ENCODE results near the gene MAD1L1. TPM values are rescaled to one million over a fixed set of nuclear protein-coding genes. Genes with fewer than 3 reads are reported as not detected.
"Not testable (repeated sequence)": the region's sequence is repeated elsewhere in the genome, so short reads cannot be mapped to it uniquely, and the experiment has no call there.

MAD1L1 gene
- polyA plus RNA-seq, 6 donors from 2014 or later = 109 to 209 (median 158) TPM

GRCh38 chr7:1929349-1929925 is 303.3 kb downstream of the MAD1L1 start:
- not testable (repeated sequence) for DNase-seq; H3K27me3 Mint-ChIP-seq; ATAC-seq (ENCODE audit: low read depth in 2 of 2); H3K9me3 Mint-ChIP-seq
- H3K4me1 Mint-ChIP-seq = peaks cover 55 to 65% (median 62%) of the 10 kb centered on the region in 3 donors
- H3K36me3 Mint-ChIP-seq = peaks cover 11 to 33% of the 10 kb centered on the region in 2 donors
- peak overlapping the region in 1 of 8 donors; percentile 35 for H3K4me3 Mint-ChIP-seq
- peak overlapping the region; percentile 90 to 99 (median 94) for H3K27ac Mint-ChIP-seq

- peak overlapping the region; percentile 90 to 99 (median 96) for H3K27ac Mint-ChIP-seq
- H3K27me3 Mint-ChIP-seq = no peaks in the 10 kb centered on the region
- peaks cover 57 to 67% (median 62%) of the 10 kb centered on the region in 3 donors for H3K4me1 Mint-ChIP-seq
- ATAC-seq (ENCODE audit: low read depth in 2 of 2) = peak; percentile 11 to 24
- H3K9me3 Mint-ChIP-seq = no peaks in the 10 kb centered on the region
- H3K36me3 Mint-ChIP-seq = peaks cover 9 to 26% of the 10 kb centered on the region in 2 donors
- H3K4me3 Mint-ChIP-seq = peak overlapping the region in 7 of 8 donors; percentile 35 to 80 (median 63)
- peak; percentile 54 for DNase-seq
These were observed 303.9 kb downstream of the MAD1L1 start for GRCh38 chr7:1928645-1929348.

DNA sequence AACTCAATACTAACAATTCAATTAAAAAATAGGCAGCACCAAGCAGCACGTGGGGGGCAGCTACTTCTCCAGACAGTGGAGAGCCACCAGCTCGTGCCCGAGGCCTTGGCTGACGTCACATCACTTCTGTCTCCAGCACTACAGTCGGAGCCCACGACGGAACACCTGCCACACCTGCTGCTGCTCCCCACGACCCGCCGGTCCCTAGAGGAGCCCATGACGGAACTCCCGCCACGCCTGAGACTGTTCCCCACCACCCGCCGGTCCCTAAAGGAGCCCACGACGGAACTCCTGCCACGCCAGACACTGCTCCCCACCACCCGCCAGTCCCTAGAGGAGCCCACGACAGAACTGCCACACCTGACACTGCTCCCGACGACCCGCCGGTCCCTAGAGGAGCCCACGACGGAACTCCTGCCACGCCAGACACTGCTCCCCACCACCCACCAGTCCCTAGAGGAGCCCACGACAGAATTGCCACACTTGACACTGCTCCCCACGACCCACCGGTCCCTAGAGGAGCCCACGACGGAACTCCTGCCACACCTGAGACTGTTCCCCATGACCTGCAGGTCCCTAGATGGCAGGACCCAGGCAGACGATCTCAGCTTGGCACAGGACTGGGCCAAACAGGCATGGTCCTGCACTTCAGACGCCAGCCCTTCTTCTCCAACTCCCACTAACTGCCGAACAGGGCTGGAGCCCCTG is 304.7 kb downstream of the MAD1L1 start:
- Mint-ChIP-seq H3K27me3 (no peaks in the 10 kb centered on the region), H3K36me3 (peaks cover 9 to 25% of the 10 kb centered on the region in 2 donors), H3K4me3 (peak overlapping the region in 7 of 8 donors; percentile 35 to 80 (median 63))

DNA sequence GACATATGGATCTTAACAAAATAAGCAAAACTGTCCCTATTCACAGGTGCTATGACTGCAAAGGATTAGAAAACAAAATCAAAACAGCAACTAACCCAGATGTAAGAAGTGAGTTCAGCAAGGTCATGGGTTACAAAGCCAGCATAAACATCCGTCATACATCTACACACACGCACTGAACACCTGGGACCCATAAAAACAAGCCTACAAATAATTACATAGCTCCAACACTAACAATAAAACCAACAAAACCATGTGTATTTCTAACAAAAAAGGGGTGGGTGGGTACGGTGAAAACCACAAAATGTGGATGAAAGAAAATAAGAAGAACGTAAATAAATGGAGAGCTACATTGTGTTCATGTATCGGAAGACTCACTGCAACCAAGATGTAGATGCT is 305.8 kb downstream of the MAD1L1 start:
- peak; percentile 60 to 66 for ATAC-seq (ENCODE audit: low read depth in 2 of 2)
- no peaks in the 10 kb centered on the region for H3K9me3 Mint-ChIP-seq
- H3K27me3 Mint-ChIP-seq = no peaks in the 10 kb centered on the region
- H3K4me3 Mint-ChIP-seq = peak overlapping the region; percentile 10 to 77 (median 56)
- peak; percentile 68 for DNase-seq
- peak overlapping the region; percentile 90 to 99 (median 96) for H3K27ac Mint-ChIP-seq
- peaks cover 53 to 59% (median 58%) of the 10 kb centered on the region in 3 donors for H3K4me1 Mint-ChIP-seq
- H3K36me3 Mint-ChIP-seq = peaks cover 9 to 13% of the 10 kb centered on the region in 2 donors

More for the DNA sequence above, 304.7 kb downstream of the MAD1L1 start:
- peak; percentile 73 for DNase-seq
- Mint-ChIP-seq H3K4me1 (peaks cover 60 to 68% (median 65%) of the 10 kb centered on the region in 3 donors), H3K9me3 (no peaks in the 10 kb centered on the region), H3K27ac (peak overlapping the region; percentile 90 to 99 (median 96))
- ATAC-seq (ENCODE audit: low read depth in 2 of 2) = peak; percentile 48 to 61

DNA sequence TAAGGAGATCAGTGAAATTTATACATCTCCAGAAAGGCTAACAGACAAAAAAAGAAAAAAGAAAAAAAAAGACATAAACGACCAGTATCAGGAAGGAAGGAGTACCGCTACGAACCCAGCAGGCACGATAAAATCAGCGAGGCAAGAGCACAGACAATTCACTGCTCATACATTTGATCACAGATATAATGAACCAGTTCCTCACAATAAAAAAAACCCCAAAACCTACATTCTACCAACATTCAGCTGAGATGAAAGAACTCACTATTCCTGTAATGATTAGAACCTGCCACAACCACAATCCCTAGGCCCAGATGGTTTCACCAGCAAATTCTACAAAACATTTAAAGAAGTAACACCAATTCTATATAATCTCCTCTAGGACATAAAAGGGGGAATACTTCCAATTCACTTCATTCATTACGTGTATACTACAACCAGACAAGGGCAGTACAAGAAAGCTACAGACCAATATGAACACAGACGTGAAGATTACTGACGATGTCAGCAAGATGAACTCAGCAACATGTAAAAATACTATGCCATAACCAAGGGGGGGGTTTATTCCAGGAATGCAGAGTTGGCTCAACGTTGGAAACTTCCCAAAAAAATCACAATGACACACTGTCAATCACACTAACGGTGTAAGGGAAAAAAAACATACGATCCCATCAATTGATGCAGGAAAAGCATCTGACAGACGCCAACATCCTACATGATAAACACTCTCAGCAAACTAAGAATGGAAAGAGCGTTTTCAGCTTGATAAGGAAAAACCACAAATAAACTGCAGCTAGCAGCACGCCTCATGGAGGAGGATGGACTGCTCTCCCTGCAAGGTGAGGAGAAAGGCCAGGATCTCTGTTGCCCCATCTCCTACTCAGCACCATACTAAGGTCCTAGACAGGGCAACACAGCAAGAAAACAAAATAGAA is 306.5 kb downstream of the MAD1L1 start:
- H3K27me3 Mint-ChIP-seq = no peaks in the 10 kb centered on the region
- H3K9me3 Mint-ChIP-seq = no peaks in the 10 kb centered on the region
- H3K4me1 Mint-ChIP-seq = peaks cover 52 to 59% (median 53%) of the 10 kb centered on the region in 3 donors
- H3K36me3 Mint-ChIP-seq = peaks cover 7 to 9% of the 10 kb centered on the region in 2 donors
- H3K4me3 Mint-ChIP-seq = peak overlapping the region; percentile 16 to 77 (median 56)
- H3K27ac Mint-ChIP-seq = peak overlapping the region; percentile 90 to 99 (median 96)
- ATAC-seq (ENCODE audit: low read depth in 2 of 2) = peak; percentile 7 to 16
- DNase-seq = peak; percentile 40

DNA sequence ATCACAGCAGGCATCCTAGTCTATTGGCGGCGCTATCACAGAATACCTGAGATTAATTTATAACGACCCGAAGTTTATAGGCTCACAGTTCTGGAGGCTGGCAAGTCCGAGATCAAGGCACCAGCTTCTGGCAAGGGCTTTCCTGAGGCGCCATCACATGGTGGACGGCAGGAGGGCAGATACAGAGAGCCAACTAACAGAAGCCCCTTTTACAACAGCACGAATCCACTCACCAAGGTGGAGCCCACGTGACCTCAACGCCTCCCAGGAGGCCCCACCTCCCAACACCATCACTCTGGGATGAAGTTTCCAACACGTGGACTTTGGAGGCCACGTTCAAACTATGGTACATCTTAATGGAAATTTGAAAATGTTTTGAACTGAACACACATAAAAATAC is 307.4 kb downstream of the MAD1L1 start:
- Mint-ChIP-seq H3K27me3 (no peaks in the 10 kb centered on the region), H3K36me3 (peaks cover 7 to 9% of the 10 kb centered on the region in 2 donors), H3K9me3 (no peaks in the 10 kb centered on the region), H3K4me3 (peak overlapping the region in 7 of 8 donors; percentile 16 to 77 (median 51)), H3K4me1 (peaks cover 57 to 63% (median 59%) of the 10 kb centered on the region in 3 donors), H3K27ac (peak overlapping the region; percentile 90 to 99 (median 96))
- no peak for DNase-seq
- no peak for ATAC-seq (ENCODE audit: low read depth in 2 of 2)

DNA sequence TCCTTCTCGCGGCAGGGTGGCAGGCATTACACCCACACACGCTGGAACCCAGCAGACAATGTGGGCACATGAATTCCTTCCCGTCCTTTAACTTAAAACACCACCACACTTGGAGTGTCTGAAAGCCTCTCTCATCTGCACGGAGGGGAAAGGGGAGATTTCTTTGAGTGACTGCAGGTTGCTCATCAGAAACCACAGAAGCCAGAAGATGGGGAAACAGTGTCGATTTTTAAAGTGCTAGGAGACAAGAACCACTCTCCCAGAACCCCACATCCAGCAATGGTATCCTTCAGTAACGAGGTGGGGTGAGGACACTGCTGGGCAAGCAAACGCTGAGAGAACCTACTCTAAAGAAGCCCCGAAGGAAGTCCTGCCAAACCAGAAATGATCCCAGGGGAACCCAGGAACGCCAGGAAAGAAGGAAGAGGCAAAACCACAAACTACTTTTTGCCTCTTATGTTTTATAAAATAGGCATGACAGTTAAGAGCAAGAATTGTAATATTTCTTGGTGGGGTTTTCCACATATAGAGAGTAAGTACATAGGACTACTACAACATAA is 308.4 kb downstream of the MAD1L1 start:
- no peak for DNase-seq
- H3K27me3 Mint-ChIP-seq = no peaks in the 10 kb centered on the region
- peak overlapping the region; percentile 87 to 99 (median 94) for H3K27ac Mint-ChIP-seq
- H3K9me3 Mint-ChIP-seq = no peaks in the 10 kb centered on the region
- peaks cover 68 to 73% (median 69%) of the 10 kb centered on the region in 3 donors for H3K4me1 Mint-ChIP-seq
- peak overlapping the region; percentile 32 to 73 (median 50) for H3K4me3 Mint-ChIP-seq
- H3K36me3 Mint-ChIP-seq = peaks cover 7 to 9% of the 10 kb centered on the region in 2 donors
- no peak for ATAC-seq (ENCODE audit: low read depth in 2 of 2)

DNA sequence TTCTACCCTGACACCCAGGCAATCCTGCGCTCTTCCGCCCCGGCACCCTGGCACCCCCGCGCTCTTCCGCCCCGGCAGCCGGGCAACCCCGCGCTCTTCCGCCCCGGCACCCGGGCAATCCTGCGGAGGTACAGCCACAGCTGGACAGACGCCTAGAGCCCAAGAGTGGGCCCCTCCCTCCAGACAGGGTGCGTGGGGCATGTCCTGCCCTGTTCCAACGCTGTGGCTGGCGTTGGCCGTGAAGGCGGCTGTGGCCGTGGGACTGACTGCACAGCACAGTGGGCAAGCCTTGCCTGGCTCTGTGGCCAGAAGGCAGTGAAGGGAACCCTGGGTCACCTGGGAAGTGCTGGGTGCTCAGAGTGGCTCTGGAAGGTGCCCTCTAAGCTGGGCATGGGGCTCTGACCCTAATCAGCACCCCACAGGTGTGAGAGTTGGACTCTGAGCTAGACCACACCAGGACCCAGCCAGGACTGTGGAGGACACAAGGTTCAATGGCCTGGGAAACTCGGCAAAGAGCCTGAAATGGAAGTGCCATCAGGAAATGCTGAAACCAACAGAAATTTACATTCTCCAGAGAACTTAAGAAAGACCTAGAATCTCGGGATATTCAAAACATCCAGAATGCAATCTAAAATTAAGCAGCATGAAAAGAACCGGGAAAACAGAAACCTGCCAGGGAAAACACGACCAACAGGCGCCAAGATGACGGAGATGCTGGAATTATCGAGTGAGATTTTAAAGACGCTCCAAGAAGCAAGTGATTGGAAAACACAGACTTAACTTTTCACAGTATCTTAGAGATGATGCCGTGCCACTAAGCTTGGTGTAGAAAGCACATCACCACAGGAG is 309.1 kb downstream of the MAD1L1 start:
- peak overlapping the region in 7 of 8 donors; percentile 32 to 73 (median 49) for H3K4me3 Mint-ChIP-seq
- H3K27me3 Mint-ChIP-seq = no peaks in the 10 kb centered on the region
- peak overlapping the region; percentile 63 to 99 (median 94) for H3K27ac Mint-ChIP-seq
- ATAC-seq (ENCODE audit: low read depth in 2 of 2) (no peak), DNase-seq (no peak)
- H3K9me3 Mint-ChIP-seq = no peaks in the 10 kb centered on the region
- H3K4me1 Mint-ChIP-seq = peaks cover 63 to 73% (median 68%) of the 10 kb centered on the region in 3 donors
- H3K36me3 Mint-ChIP-seq = peaks cover 7 to 9% of the 10 kb centered on the region in 2 donors

DNA sequence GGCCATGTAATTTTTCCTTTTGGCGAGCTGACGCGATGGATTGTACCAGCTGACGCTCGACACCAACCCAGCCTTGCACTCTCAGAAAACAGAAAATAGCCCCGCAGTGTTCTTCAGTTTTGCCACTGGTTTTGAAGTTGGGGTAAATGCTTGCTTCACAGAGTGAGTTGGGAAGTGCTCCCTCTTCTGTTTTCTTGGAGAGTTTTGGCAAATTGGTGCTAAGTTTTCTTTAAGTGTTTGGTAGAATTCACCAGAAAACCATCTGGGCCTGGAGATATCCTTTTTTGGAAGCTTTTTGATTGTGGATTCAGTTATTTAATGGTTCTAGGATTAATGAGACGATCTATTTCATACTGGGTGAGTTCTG is 309.9 kb downstream of the MAD1L1 start:
- Mint-ChIP-seq H3K4me3 (peak overlapping the region in 1 of 8 donors; percentile 52), H3K36me3 (peaks cover 7 to 9% of the 10 kb centered on the region in 2 donors), H3K27ac (peak overlapping the region in 3 of 6 donors; percentile 26 to 95 (median 59)), H3K4me1 (peaks cover 55 to 65% (median 60%) of the 10 kb centered on the region in 3 donors), H3K27me3 (no peaks in the 10 kb centered on the region), H3K9me3 (no peaks in the 10 kb centered on the region)
- no peak for ATAC-seq (ENCODE audit: low read depth in 2 of 2)
- DNase-seq = no peak

DNA sequence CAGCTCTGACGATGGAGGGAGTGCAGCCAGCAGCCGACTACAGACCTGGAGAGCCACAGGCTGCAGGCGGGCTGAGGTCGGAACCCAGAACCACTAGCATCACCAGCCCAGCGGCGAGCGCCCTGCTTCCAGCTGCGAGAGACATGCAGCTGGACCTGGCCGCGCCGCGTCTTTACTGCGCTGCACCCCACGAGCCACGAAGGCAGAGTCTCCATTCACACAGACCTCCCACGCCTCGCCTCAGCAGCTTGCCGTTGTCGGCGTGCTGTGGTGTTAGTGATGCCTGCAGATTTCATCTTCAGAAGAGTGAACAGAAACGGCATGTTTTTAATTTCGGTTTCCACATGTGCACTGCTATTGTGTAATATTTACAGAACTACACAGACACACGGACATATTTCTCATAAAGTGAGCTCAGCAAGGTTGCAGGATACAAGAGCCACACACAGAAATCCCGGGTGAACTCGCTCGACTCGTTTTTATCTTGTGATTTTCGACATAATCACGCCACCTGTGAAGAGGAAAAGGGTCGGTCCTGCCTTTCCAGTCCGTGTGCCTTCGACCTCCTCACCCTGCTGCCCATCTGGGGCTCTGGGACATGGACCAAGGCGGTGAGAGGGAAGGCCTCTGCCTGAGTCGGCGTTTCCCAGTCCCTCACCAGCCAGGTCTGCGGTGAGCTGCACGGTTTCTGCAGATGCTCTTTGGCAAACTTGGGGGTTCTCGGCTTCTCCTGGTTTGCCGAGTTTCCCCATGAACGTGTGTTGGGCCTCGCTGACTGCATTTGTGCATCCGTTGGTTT is 310.5 kb downstream of the MAD1L1 start:
- no peaks in the 10 kb centered on the region for H3K27me3 Mint-ChIP-seq
- ATAC-seq (ENCODE audit: low read depth in 2 of 2) = no peak

DNA sequence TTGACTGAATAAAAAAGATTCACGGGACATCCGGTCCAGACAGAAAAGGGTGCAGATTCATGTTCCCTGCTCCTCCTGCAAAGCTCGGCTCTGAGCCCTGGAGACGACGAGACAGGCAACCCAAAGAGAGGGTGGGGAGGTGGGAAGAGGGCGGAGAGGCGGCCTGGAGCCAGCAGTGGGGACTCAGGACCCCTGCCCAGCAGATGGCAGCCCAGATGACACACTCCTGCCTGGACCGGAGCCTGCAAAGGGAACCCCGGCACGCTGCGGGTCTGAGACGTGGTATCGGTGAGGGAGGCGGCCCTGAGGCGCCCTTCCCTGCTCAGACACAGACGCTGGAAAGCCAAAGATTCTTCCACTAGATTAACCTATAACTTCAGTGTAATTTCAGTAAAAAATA is 311.9 kb downstream of the MAD1L1 start:
- H3K4me3 Mint-ChIP-seq = peak overlapping the region in 7 of 8 donors; percentile 77 to 94 (median 85)
- no peak for ATAC-seq (ENCODE audit: low read depth in 2 of 2)
- H3K27ac Mint-ChIP-seq = peak overlapping the region; percentile 89 to 97 (median 96)
- no peaks in the 10 kb centered on the region for H3K27me3 Mint-ChIP-seq
- peaks cover 40 to 58% (median 40%) of the 10 kb centered on the region in 3 donors for H3K4me1 Mint-ChIP-seq
- peaks cover 4 to 8% of the 10 kb centered on the region in 2 donors for H3K36me3 Mint-ChIP-seq
- DNase-seq = no peak
- H3K9me3 Mint-ChIP-seq = no peaks in the 10 kb centered on the region

More for the DNA sequence above, 310.5 kb downstream of the MAD1L1 start:
- Mint-ChIP-seq H3K4me3 (peak overlapping the region in 4 of 8 donors; percentile 32 to 76 (median 52)), H3K36me3 (peaks cover 4 to 9% of the 10 kb centered on the region in 2 donors), H3K9me3 (no peaks in the 10 kb centered on the region), H3K4me1 (peaks cover 49 to 65% (median 54%) of the 10 kb centered on the region in 3 donors), H3K27ac (peak overlapping the region in 3 of 6 donors; percentile 76 to 95 (median 90))
- DNase-seq = no peak

Data from naive B cell (primary cell).